RWPE2 (cell line): ENCODE results near the gene CIC.
A peak's percentile ranks its signal among the peaks of the same experiment; 100 is the strongest.

ENCODE experiments used
- ATAC-seq: fragments of 200-7000 bp; cut with Tn5 transposase; 3 replicates; pipeline ENCODE4 v1.9.1; 2021; ENCODE audit warnings: low read depth
- DNase-seq: peaks from one replicate; pipeline ENCODE4 v3.0.0-alpha.2; 2020; ENCODE audit warnings: low spot score
- H3K27ac ChIP-seq: fragments of 450-650 bp; 2 replicates; pipeline ENCODE4 v1.5.1; 2017; ENCODE audit warnings: mild to moderate bottlenecking; ENCODE audit not compliant: poor library complexity, severe bottlenecking
- H3K27me3 ChIP-seq: fragments of 250-450 bp; sonication (Bioruptor Pico); 2 replicates; pipeline ENCODE4 v1.5.1; 2021; ENCODE audit warnings: mild to moderate bottlenecking, moderate library complexity; ENCODE audit not compliant: insufficient read depth, poor library complexity, severe bottlenecking
- H3K36me3 ChIP-seq: fragments of 250-450 bp; sonication (Bioruptor Pico); 2 replicates; pipeline ENCODE4 v1.5.1; 2020; ENCODE audit warnings: low read depth, mild to moderate bottlenecking, moderate library complexity
- H3K4me1 ChIP-seq: fragments of 250-450 bp; sonication (Bioruptor Pico); 2 replicates; pipeline ENCODE4 v1.5.1; 2021; ENCODE audit warnings: mild to moderate bottlenecking, moderate library complexity; ENCODE audit not compliant: insufficient read depth, poor library complexity, severe bottlenecking
- H3K4me3 ChIP-seq: fragments of 250-450 bp; sonication (Bioruptor Pico); 2 replicates; pipeline ENCODE4 v1.5.1; 2021; ENCODE audit warnings: mild to moderate bottlenecking, moderate library complexity; ENCODE audit not compliant: severe bottlenecking
- H3K9me3 ChIP-seq: fragments of 250-450 bp; sonication (Bioruptor Pico); 2 replicates; pipeline ENCODE4 v1.5.1; 2021; ENCODE audit warnings: mild to moderate bottlenecking, moderate library complexity; ENCODE audit not compliant: severe bottlenecking
- TF ChIP-seq, protein P1 (sequence below): fragments of 450-650 bp; IDR thresholded peaks from one replicate; pipeline ENCODE4 v1.5.1; 2017; ENCODE audit warnings: mild to moderate bottlenecking, moderate library complexity; ENCODE audit not compliant: poor library complexity, severe bottlenecking

The CIC gene

DNA sequence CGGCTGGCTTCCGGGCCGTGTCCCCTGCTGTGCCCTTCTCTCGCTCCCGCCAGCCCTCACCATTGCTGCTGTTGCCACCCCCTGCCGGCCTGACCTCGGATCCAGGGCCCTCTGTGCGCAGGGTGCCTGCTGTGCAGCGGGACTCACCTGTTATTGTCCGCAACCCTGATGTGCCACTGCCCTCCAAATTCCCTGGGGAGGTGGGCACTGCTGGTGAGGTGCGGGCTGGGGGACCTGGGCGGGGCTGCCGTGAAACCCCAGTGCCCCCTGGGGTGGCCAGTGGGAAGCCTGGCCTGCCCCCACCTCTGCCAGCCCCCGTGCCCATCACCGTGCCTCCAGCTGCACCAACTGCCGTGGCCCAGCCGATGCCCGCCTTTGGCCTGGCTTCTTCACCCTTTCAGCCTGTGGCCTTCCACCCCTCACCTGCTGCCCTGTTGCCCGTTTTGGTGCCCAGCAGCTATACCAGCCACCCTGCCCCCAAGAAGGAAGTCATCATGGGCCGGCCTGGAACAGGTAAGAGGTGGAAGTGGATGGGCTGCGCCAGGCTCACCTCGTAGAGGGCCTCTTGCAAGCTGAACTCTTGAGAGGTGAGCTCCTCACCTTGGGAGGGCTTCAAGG lies 5.1 kb downstream of the CIC start:
- peak; percentile 62 for DNase-seq
- Histone ChIP-seq H3K27me3 (no peaks in the 10 kb centered on the region), H3K9me3 (no peaks in the 10 kb centered on the region), H3K27ac (no peak overlapping the region), H3K4me3 (no peak overlapping the region), H3K4me1 (peaks cover 32% of the 10 kb centered on the region), H3K36me3 (peaks cover 33% of the 10 kb centered on the region)
- no peak for ATAC-seq
- TF ChIP-seq, protein P1, sequence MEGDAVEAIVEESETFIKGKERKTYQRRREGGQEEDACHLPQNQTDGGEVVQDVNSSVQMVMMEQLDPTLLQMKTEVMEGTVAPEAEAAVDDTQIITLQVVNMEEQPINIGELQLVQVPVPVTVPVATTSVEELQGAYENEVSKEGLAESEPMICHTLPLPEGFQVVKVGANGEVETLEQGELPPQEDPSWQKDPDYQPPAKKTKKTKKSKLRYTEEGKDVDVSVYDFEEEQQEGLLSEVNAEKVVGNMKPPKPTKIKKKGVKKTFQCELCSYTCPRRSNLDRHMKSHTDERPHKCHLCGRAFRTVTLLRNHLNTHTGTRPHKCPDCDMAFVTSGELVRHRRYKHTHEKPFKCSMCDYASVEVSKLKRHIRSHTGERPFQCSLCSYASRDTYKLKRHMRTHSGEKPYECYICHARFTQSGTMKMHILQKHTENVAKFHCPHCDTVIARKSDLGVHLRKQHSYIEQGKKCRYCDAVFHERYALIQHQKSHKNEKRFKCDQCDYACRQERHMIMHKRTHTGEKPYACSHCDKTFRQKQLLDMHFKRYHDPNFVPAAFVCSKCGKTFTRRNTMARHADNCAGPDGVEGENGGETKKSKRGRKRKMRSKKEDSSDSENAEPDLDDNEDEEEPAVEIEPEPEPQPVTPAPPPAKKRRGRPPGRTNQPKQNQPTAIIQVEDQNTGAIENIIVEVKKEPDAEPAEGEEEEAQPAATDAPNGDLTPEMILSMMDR: no peak

DNA sequence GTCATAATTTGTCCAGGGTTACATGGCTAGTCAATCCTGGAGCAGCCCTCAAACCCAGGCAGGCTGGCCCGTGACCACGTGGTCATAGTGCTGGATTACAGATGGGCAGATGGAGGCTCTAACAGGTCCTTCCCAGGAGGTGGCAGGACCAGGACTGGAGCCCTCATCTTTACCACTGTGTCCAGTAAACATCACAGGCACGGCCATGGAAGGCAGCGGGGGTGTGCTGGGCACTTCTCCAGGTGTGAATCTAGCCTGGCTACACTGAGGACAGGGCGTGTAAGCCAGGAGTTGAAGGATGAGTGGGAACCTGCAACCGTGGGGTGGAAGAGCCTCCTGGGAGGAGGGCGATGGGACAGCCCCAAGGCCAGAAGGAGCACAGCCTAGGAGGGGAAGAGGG lies 6.1 kb downstream of the CIC start:
- H3K36me3 ChIP-seq: peaks cover 33% of the 10 kb centered on the region
- peaks cover 36% of the 10 kb centered on the region for H3K4me1 ChIP-seq
- TF ChIP-seq, protein P1: no peak
- DNase-seq (no peak), ATAC-seq (no peak)
- peak overlapping the region; percentile 97 for H3K27ac ChIP-seq
- H3K4me3 ChIP-seq: no peak overlapping the region
- no peaks in the 10 kb centered on the region for H3K9me3 ChIP-seq
- no peaks in the 10 kb centered on the region for H3K27me3 ChIP-seq

DNA sequence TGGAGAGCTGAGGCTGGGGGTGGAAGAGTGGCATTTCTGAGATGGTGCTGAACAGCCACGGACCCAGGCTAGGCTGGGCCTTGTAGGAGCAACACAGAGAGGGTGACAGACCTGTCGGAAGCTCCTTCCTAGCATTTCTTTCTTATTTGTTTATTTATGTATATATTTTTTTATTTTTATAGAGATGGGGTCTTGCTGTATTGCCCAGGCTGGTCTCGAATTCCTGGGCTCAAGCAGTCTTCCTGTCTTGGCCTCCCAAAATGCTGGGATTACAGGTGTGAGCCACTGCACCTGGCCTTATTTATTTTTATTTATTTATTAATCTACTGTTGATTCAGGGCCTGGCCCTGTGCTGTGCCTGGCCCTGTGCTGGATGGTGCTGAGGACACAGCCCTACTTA lies 6.5 kb downstream of the CIC start:
- Histone ChIP-seq H3K4me3 (no peak overlapping the region), H3K27me3 (no peaks in the 10 kb centered on the region), H3K27ac (peak overlapping the region; percentile 97), H3K4me1 (peaks cover 36% of the 10 kb centered on the region), H3K36me3 (peaks cover 33% of the 10 kb centered on the region), H3K9me3 (no peaks in the 10 kb centered on the region)
- DNase-seq (no peak), ATAC-seq (no peak)
- TF ChIP-seq, protein P1: no peak

DNA sequence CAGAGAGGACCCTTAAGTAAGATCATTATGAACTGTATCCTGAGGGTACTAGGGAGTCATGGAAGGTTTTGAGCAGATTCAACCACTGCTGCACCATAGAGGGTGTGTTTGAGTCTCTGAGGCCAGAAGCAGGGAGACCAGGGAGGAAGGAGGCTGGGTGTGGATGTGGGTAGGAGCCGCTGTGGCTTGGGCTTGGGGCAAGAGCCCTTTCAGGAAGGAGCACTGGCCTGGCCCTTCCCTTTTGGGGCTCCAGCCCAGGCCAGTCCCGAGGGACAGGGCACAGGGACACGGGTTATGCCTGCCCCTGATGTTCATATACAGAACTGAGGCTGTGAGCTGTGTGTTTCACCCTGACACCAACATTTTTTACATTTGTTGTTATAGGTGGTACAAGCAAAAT lies 7.2 kb downstream of the CIC start:
- ATAC-seq: no peak
- Histone ChIP-seq H3K27ac (peak overlapping the region; percentile 97), H3K4me3 (no peak overlapping the region), H3K4me1 (peaks cover 33% of the 10 kb centered on the region), H3K9me3 (no peaks in the 10 kb centered on the region), H3K27me3 (no peaks in the 10 kb centered on the region), H3K36me3 (peaks cover 33% of the 10 kb centered on the region)
- DNase-seq: no peak
- TF ChIP-seq, protein P1: no peak

DNA sequence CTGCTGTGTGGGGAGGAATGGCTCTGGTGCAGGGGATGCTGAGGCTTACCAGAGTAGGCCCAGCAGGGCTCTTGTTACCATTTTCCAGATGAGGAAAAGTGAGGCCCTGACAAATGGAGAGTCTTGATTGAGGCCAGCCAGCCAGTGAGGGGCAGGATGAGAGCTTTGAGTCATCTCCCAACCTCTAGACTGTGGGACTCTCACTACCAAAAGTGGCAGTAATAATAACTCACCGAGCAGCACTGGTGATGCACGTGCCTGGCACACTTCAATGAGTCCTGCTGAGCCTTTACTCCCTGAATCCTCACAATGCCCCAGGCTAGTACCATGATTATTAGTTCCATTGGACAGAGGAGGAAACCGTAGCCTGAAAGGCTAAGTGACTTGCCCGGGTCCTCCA lies 7.8 kb downstream of the CIC start:
- H3K36me3 ChIP-seq: peaks cover 33% of the 10 kb centered on the region
- TF ChIP-seq, protein P1: no peak
- DNase-seq: no peak
- H3K4me3 ChIP-seq: no peak overlapping the region
- H3K27ac ChIP-seq: peak overlapping the region; percentile 97
- no peaks in the 10 kb centered on the region for H3K27me3 ChIP-seq
- peaks cover 35% of the 10 kb centered on the region for H3K4me1 ChIP-seq
- ATAC-seq: no peak
- no peaks in the 10 kb centered on the region for H3K9me3 ChIP-seq
